Right ventricle myocardium inferior (tissue), 1 donor: ENCODE data around the gene CAMSAP1. TPM values are rescaled to one million over a fixed set of nuclear protein-coding genes. Genes with fewer than 3 reads are reported as not detected.

Experiments
- ATAC-seq: fragments of 200-7000 bp; cut with Tn5 transposase; one replicate; pipeline ENCODE4 v1.9.1; 2020; ENCODE audit warnings: mild to moderate bottlenecking, moderate library complexity
- DNase-seq: peaks from one replicate; pipeline ENCODE4 v3.0.0; 2021; ENCODE audit errors: missing footprints
- intact Hi-C: fragments of 100-400 bp; cut with DNase I; formaldehyde crosslinking; loops from one replicate; pipeline ENCODE4 v1.11.0; 2022
- total RNA-seq: library from RNA; stranded (reverse); fragmentation: NEBNext Ultra II Directional; extraction: Animal tissue kit (Norgen Biotek cat#: 25700); gene quantifications from one replicate; pipeline ENCODE4 v1.2.1, GENCODE V29; 2021
- donor health status: DM: no; HTN: yes; CAD: no; lungs with severe emphysema.

CAMSAP1 gene
- total RNA-seq, 1 donor from 2014 or later = 17.6 TPM

- no peak for ATAC-seq
- no peak for DNase-seq
- intact Hi-C loops = no loop called here
These were observed 143.5 kb downstream of the CAMSAP1 start for GRCh38 chr9:135763716-135764446.

- ATAC-seq (no peak), DNase-seq (no peak)
- intact Hi-C loops = no loop called here
These were observed 144.4 kb downstream of the CAMSAP1 start for GRCh38 chr9:135762921-135763320.

- intact Hi-C loops = no loop called here
- DNase-seq (no peak), ATAC-seq (no peak)
These were observed 145.5 kb downstream of the CAMSAP1 start for GRCh38 chr9:135761845-135762168.

- no peak for ATAC-seq
- intact Hi-C loops = no loop called here
- no peak for DNase-seq
These were observed 146.0 kb downstream of the CAMSAP1 start for GRCh38 chr9:135761150-135761844.

- DNase-seq = no peak
- ATAC-seq = no peak
- intact Hi-C loops = no loop called here
These were observed 146.9 kb downstream of the CAMSAP1 start for GRCh38 chr9:135760465-135760864.

- no peak for ATAC-seq
- intact Hi-C loops = no loop called here
- no peak for DNase-seq
These were observed 147.6 kb downstream of the CAMSAP1 start for GRCh38 chr9:135759676-135760300.

- DNase-seq = no peak
- no peak for ATAC-seq
- intact Hi-C loops = no loop called here
These were observed 148.5 kb downstream of the CAMSAP1 start for GRCh38 chr9:135758870-135759269.

Other genes with a start within 250 kb of the CAMSAP1 start
- gene LCN9, start 244.2 kb downstream of the CAMSAP1 start, total RNA-seq = not detected
- not detected for gene SOHLH1, start 208.1 kb downstream of the CAMSAP1 start, total RNA-seq
- 2.6 TPM for gene KCNT1, start 205.4 kb downstream of the CAMSAP1 start, total RNA-seq
- gene UBAC1, start 53.8 kb upstream of the CAMSAP1 start, total RNA-seq = 119 TPM
- 37.0 TPM for gene NACC2, start 187.7 kb upstream of the CAMSAP1 start, total RNA-seq
- gene TMEM250, start 211.3 kb upstream of the CAMSAP1 start, total RNA-seq = 18.7 TPM